HL-60 (cell line): ENCODE data around the gene AGBL4.

Experiments
- POLR2AphosphoS5 ChIP-seq: IDR thresholded peaks from 2 replicates; pipeline ENCODE4 v1.6.1; 2012; ENCODE audit warnings: low read depth
- TF ChIP-seq, protein P1 (sequence below): IDR thresholded peaks from one replicate; pipeline ENCODE4 v1.5.1; 2011; ENCODE audit warnings: low read length, control low read depth, inconsistent platforms; ENCODE audit not compliant: insufficient read depth

DNA sequence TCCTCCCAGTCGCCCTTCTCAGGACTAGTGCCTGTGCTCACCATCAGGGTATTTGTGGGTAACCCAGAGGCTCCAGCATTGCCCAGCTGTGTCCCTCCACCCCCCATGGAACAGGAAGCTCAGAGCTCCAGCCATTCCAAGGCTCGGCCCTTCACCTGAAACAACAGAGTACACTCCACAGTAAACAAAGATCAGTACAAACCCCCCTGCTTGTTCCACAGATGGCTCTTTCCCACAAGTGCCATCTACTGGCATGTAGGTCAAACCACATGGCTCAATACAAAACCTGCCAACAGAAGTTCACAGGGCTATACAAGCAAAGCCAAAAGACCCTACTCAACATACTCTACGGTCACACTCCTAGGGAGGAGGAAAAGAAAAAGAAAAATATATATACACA lies 258.7 kb downstream of the AGBL4 start:
- no peak for TF ChIP-seq POLR2AphosphoS5
- TF ChIP-seq, protein P1, sequence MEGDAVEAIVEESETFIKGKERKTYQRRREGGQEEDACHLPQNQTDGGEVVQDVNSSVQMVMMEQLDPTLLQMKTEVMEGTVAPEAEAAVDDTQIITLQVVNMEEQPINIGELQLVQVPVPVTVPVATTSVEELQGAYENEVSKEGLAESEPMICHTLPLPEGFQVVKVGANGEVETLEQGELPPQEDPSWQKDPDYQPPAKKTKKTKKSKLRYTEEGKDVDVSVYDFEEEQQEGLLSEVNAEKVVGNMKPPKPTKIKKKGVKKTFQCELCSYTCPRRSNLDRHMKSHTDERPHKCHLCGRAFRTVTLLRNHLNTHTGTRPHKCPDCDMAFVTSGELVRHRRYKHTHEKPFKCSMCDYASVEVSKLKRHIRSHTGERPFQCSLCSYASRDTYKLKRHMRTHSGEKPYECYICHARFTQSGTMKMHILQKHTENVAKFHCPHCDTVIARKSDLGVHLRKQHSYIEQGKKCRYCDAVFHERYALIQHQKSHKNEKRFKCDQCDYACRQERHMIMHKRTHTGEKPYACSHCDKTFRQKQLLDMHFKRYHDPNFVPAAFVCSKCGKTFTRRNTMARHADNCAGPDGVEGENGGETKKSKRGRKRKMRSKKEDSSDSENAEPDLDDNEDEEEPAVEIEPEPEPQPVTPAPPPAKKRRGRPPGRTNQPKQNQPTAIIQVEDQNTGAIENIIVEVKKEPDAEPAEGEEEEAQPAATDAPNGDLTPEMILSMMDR, result no peak
